Measurements from ENCODE around the gene ANK3. TPM values are rescaled to one million over a fixed set of nuclear protein-coding genes. Genes with fewer than 3 reads are reported as not detected.

The ANK3 gene
- total RNA-seq, 2 donors from 2014 or later: 33.3 to 51.4 TPM

DNA sequence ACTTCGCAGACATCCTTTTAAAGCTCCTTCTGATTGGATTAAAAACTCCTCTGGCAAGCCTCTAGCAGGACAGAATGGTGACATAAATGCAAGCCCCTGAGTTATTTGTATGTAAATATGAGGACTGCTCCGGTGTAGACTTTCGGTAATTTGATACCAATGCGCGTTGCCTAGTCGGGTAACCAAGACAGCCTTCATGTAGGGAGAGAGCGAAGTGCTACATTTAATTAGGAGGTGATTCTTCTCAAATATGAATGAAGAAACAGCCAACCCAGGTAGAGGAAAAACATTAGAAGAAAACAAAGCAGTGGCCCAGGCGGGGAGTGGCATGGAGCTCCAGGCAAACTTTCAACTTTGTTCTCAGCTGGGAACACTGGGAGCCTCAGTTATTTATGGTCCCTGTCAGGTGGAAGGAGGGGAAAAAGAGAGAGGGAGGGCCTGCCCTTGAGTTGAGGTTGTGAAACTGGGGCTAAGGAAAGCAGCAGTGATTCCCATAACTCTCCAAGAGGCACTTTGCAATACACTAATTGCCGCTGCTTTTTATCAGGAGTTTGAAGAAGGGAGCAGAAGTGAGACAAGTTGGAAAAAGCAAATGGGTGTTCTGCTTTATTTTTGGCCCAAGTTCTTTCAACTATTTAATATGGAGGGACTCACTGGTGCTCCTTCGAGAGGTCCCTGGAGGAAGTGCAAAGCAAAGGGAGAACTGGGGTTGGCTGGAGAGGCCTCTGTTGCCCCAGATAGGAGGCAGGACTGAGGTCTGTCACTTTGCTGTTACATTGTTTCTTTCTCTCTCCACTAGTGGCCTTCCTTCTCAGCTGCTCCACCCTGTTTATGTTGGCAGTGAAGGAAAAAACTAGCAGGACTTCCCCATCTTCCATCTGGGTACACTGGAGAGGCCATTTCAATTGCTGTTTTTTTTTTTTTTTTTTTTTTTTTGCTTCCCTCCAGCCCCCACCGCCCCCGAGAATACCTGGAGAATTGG lies 248.7 kb downstream of the ANK3 start:
- Mint-ChIP-seq H3K4me1 (ENCODE audit: low read depth) (no peaks in the 10 kb centered on the region), H3K4me3 (no peak overlapping the region), H3K27me3 (ENCODE audit: low read depth) (no peaks in the 10 kb centered on the region), H3K9me3 (no peaks in the 10 kb centered on the region), H3K36me3 (ENCODE audit: insufficient read depth in 2 of 2) (no peaks in the 10 kb centered on the region), H3K27ac (no peak overlapping the region)
- ATAC-seq (replicated peaks in 1 of 2) (no peak), DNase-seq (no peak)

DNA sequence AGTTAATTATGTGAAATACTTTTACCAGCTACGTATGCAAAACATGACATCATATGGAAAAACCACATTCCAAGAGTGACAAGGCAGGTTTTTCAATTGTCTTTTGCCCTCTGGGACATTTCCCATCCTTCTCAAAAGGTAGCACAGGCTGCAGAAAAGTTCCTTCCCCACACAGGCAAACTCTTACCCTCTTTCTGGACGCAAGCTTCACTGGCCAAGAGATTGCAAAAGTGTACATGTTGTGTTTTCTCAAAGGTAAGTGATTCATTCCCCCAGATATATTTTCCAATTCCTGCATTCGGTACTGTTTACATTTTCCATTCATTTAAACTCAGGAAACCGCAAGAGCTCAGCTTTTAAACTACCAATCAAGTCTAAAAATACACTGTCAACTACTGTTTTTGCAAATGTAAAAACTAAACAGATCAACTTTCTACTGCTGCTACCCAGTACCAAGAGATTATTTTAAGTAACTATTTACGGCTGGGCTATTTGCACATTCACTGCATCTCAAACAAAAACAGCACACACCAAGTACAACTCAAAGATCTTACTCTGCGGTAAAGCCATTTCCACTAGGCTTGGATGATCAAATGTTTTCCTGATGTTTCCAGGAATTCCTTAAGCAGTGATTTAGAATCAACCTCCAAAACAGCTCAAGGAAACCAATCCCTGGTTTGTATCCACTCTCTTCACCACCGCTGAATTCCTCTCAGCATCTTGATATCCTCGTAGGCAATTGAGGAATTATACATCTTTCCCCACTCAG lies 249.7 kb downstream of the ANK3 start:
- Mint-ChIP-seq H3K4me1 (ENCODE audit: low read depth) (peaks cover 5% of the 10 kb centered on the region), H3K27ac (peak overlapping the region; percentile 30), H3K4me3 (no peak overlapping the region), H3K27me3 (ENCODE audit: low read depth) (no peaks in the 10 kb centered on the region), H3K36me3 (ENCODE audit: insufficient read depth in 2 of 2) (no peaks in the 10 kb centered on the region), H3K9me3 (no peaks in the 10 kb centered on the region)
- no peak for DNase-seq
- ATAC-seq (replicated peaks in 1 of 2): no peak

- H3K27ac Mint-ChIP-seq: no peak overlapping the region
Observed at GRCh38 chr10:60139290-60139689, 250.4 kb downstream of the ANK3 start.

DNA sequence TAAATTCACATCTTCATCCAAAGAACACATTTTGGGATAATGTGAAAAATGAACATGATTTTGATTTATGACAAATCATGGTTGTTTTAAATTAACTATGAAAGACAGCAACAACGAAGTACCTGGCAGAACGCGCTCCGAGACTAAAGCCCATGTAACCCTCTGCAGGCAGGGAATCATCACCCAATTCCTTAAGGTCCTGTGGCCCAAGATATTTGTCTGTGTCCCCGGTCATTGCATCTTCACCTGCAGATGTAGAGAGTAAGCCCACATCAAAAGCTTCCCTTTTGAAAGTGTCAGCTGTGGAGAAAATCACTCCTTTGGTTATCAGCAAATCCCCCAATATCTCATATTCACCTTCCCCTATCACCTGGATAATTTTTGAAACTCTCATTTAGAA lies 250.8 kb downstream of the ANK3 start:
- H3K36me3 Mint-ChIP-seq (ENCODE audit: insufficient read depth in 2 of 2): no peaks in the 10 kb centered on the region
- ATAC-seq (replicated peaks in 1 of 2): no peak
- no peak overlapping the region for H3K4me3 Mint-ChIP-seq
- no peak overlapping the region for H3K27ac Mint-ChIP-seq
- DNase-seq: no peak
- H3K9me3 Mint-ChIP-seq: no peaks in the 10 kb centered on the region
- no peaks in the 10 kb centered on the region for H3K27me3 Mint-ChIP-seq (ENCODE audit: low read depth)
- H3K4me1 Mint-ChIP-seq (ENCODE audit: low read depth): peaks cover 9% of the 10 kb centered on the region

More at GRCh38 chr10:60139290-60139689, 250.4 kb downstream of the ANK3 start:
- Mint-ChIP-seq H3K9me3 (no peaks in the 10 kb centered on the region), H3K4me1 (ENCODE audit: low read depth) (peaks cover 9% of the 10 kb centered on the region), H3K4me3 (no peak overlapping the region), H3K36me3 (ENCODE audit: insufficient read depth in 2 of 2) (no peaks in the 10 kb centered on the region), H3K27me3 (ENCODE audit: low read depth) (no peaks in the 10 kb centered on the region)
- DNase-seq: no peak
- ATAC-seq (replicated peaks in 1 of 2): no peak

- ATAC-seq (replicated peaks in 1 of 2) (no peak), DNase-seq (no peak)
- Mint-ChIP-seq H3K27ac (no peak overlapping the region), H3K4me3 (no peak overlapping the region), H3K36me3 (ENCODE audit: insufficient read depth in 2 of 2) (no peaks in the 10 kb centered on the region), H3K9me3 (no peaks in the 10 kb centered on the region), H3K4me1 (ENCODE audit: low read depth) (peaks cover 9% of the 10 kb centered on the region), H3K27me3 (ENCODE audit: low read depth) (no peaks in the 10 kb centered on the region)
Observed at GRCh38 chr10:60138026-60138425, 251.6 kb downstream of the ANK3 start.

DNA sequence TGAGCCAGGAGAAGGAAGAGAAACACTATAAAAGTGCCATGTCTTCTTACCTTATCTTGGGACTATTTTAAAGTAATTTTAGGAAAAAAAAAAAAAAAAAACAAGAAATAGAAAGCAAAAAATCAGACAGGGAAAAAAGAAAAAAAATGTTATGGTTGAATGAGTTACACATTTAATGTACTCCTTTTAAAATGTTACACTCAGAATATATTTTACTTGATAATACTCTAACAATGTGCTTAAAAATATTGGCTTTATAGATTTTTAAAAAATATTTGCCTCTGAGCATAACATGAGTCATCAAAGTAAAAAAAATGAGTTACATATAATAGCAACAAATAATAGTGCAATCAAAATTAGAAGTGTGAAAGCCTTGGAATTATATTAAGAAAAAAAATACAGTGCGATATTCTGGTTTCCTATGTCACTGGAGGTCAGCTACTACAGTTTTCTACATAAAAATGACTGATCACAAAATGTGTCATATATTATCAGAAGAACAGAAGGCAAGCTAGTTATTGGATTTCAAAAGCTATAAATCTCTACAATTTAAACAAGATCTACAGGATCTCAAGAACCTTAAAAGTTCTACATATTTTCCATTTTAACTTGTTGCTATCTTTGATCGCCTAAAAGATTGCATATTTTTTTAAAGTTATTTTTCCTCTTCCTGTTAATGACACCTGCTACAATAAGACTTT lies 252.2 kb downstream of the ANK3 start:
- no peaks in the 10 kb centered on the region for H3K9me3 Mint-ChIP-seq
- DNase-seq (no peak), ATAC-seq (replicated peaks in 1 of 2) (no peak)
- no peak overlapping the region for H3K4me3 Mint-ChIP-seq
- no peak overlapping the region for H3K27ac Mint-ChIP-seq
- no peaks in the 10 kb centered on the region for H3K36me3 Mint-ChIP-seq (ENCODE audit: insufficient read depth in 2 of 2)
- no peaks in the 10 kb centered on the region for H3K27me3 Mint-ChIP-seq (ENCODE audit: low read depth)
- H3K4me1 Mint-ChIP-seq (ENCODE audit: low read depth): peaks cover 9% of the 10 kb centered on the region

DNA sequence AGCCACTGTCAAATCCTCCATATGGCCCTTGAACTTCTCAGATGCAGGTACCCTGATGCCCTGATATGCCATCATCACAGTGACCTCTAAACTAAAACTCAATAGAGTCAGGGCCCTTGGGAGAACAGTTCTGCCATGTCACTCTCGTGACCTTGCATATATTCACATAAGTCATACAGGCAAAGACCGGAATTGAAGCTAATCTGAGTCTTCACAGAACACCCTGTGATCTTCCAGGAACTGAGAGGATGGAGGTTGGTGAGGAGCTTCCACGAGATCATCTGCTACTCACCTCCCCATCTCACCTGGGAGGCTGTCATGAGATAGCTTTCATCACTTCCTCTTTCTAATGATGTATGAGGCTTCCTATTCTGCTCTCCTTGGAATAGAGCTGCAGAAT lies 254.7 kb downstream of the ANK3 start:
- Mint-ChIP-seq H3K4me1 (ENCODE audit: low read depth) (peaks cover 9% of the 10 kb centered on the region), H3K9me3 (no peaks in the 10 kb centered on the region), H3K4me3 (no peak overlapping the region), H3K27ac (no peak overlapping the region), H3K36me3 (ENCODE audit: insufficient read depth in 2 of 2) (no peaks in the 10 kb centered on the region), H3K27me3 (ENCODE audit: low read depth) (no peaks in the 10 kb centered on the region)
- DNase-seq: no peak
- no peak for ATAC-seq (replicated peaks in 1 of 2)

DNA sequence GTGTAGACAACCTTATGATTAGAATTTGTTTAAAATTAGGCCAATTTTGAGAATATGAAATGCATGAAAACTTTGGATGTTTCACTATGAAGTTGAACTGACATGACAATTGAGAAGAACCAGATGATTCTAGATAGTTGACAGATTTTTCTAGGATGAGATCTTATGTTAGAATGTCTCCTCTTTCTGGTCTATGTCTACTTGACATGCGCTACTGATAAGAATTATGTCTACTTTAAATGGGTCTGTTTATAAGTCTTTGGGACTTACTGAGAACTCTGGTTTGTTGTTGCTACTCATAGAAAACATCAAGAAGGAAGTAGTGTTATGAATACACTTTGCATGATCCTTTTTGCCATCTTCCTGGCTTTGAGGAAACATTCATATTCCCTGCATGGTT lies 255.1 kb downstream of the ANK3 start:
- H3K9me3 Mint-ChIP-seq: no peaks in the 10 kb centered on the region
- no peaks in the 10 kb centered on the region for H3K36me3 Mint-ChIP-seq (ENCODE audit: insufficient read depth in 2 of 2)
- ATAC-seq (replicated peaks in 1 of 2): no peak
- DNase-seq: no peak
- peaks cover 9% of the 10 kb centered on the region for H3K4me1 Mint-ChIP-seq (ENCODE audit: low read depth)
- no peaks in the 10 kb centered on the region for H3K27me3 Mint-ChIP-seq (ENCODE audit: low read depth)
- no peak overlapping the region for H3K4me3 Mint-ChIP-seq
- H3K27ac Mint-ChIP-seq: no peak overlapping the region

GRCh38 chr10:60130130-60130579 lies 259.5 kb downstream of the ANK3 start:
- H3K9me3 Mint-ChIP-seq: no peaks in the 10 kb centered on the region
- no peaks in the 10 kb centered on the region for H3K36me3 Mint-ChIP-seq (ENCODE audit: insufficient read depth in 2 of 2)
- no peaks in the 10 kb centered on the region for H3K27me3 Mint-ChIP-seq (ENCODE audit: low read depth)
- no peak for DNase-seq
- H3K27ac Mint-ChIP-seq: no peak overlapping the region
- no peak for ATAC-seq (replicated peaks in 1 of 2)
- no peak overlapping the region for H3K4me3 Mint-ChIP-seq
- peaks cover 5% of the 10 kb centered on the region for H3K4me1 Mint-ChIP-seq (ENCODE audit: low read depth)

DNA sequence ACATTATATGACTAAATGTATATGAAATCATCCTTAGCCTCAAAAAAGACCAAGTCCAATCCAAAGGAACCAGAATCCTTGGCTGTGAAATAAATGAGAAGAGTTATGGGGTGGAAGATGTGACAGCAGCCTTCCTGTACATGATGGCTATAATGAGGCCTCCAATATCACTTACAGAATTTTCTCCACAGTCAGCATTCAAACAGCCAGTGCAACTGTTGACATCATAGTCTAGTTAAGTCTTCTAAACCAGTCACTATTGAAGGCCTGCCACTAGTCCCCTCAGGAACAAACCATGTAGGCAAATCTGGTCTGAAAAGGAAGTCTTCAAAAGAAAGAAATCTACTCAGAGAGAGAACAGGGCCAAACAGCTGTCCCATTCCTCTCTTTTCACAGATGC lies 263.8 kb downstream of the ANK3 start:
- ATAC-seq (replicated peaks in 1 of 2): no peak
- no peaks in the 10 kb centered on the region for H3K9me3 Mint-ChIP-seq
- no peak overlapping the region for H3K4me3 Mint-ChIP-seq
- DNase-seq: no peak
- H3K36me3 Mint-ChIP-seq (ENCODE audit: insufficient read depth in 2 of 2): no peaks in the 10 kb centered on the region
- no peak overlapping the region for H3K27ac Mint-ChIP-seq
- no peaks in the 10 kb centered on the region for H3K27me3 Mint-ChIP-seq (ENCODE audit: low read depth)
- H3K4me1 Mint-ChIP-seq (ENCODE audit: low read depth): no peaks in the 10 kb centered on the region

- Mint-ChIP-seq H3K4me1 (ENCODE audit: low read depth) (no peaks in the 10 kb centered on the region), H3K27ac (no peak overlapping the region), H3K36me3 (ENCODE audit: insufficient read depth in 2 of 2) (no peaks in the 10 kb centered on the region), H3K4me3 (no peak overlapping the region), H3K9me3 (no peaks in the 10 kb centered on the region), H3K27me3 (ENCODE audit: low read depth) (no peaks in the 10 kb centered on the region)
- ATAC-seq (replicated peaks in 1 of 2) (no peak), DNase-seq (no peak)
Observed at GRCh38 chr10:60124536-60124935, 265.1 kb downstream of the ANK3 start.

GRCh38 chr10:60123668-60124067 lies 266.0 kb downstream of the ANK3 start:
- Mint-ChIP-seq H3K27me3 (ENCODE audit: low read depth) (no peaks in the 10 kb centered on the region), H3K27ac (no peak overlapping the region), H3K4me3 (no peak overlapping the region), H3K4me1 (ENCODE audit: low read depth) (no peaks in the 10 kb centered on the region), H3K9me3 (no peaks in the 10 kb centered on the region), H3K36me3 (ENCODE audit: insufficient read depth in 2 of 2) (no peaks in the 10 kb centered on the region)
- no peak for DNase-seq
- ATAC-seq (replicated peaks in 1 of 2): no peak

GRCh38 chr10:60123172-60123571 lies 266.5 kb downstream of the ANK3 start:
- no peak for DNase-seq
- Mint-ChIP-seq H3K27ac (no peak overlapping the region), H3K9me3 (no peaks in the 10 kb centered on the region), H3K4me3 (no peak overlapping the region), H3K27me3 (ENCODE audit: low read depth) (no peaks in the 10 kb centered on the region), H3K36me3 (ENCODE audit: insufficient read depth in 2 of 2) (no peaks in the 10 kb centered on the region), H3K4me1 (ENCODE audit: low read depth) (no peaks in the 10 kb centered on the region)
- no peak for ATAC-seq (replicated peaks in 1 of 2)
